Activated naive CD4-positive, alpha-beta T cell (primary cell): ENCODE data around the gene MEIOSIN.
A peak's percentile ranks its signal among the peaks of the same experiment; 100 is the strongest.
"Not testable (repeated sequence)": the region's sequence is repeated elsewhere in the genome, so short reads cannot be mapped to it uniquely, and the experiment has no call there.

ENCODE experiments used
- DNase-seq, 4 experiments: peaks; one replicate each; lab custom pipeline; 2025; lab: John Stamatoyannopoulos, UW

MEIOSIN gene

DNA sequence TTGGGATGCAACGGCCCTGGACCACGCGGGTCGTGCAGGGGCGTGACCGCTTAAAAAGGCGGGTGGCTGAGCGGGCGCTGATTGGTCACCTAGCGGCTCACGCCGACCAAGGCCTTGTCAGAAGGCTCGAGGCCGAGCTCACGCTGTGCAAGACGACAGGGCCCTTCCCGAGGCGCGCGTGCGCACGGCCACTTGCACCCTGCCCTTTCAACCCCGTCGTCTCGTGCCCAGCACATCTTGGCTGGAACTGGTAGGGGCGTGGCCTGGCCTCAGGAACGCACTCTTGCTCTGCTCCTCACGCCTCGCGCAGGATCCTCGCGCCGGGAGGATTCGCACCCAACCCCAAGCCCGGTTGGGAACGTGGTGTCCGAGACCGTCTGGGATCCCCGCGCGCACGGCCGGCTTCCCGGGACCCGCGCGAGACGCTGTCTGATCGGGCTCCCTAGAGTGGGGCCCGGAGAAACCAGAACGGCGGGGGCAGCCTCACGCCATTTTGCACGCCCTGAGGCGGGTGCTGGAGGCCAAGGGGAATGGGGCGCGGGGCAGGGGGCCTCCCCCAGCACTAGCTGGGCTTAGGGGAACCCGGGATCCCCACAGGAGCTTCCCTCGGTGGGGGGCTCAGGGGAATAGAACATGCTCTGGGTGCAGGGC lies at the start of gene MEIOSIN:
Gene MEIOSIN, plus strand, starts transcription at position 280 of the 651 bp plus-strand sequence. CDS start 1,938 bp downstream, outside the sequence.
- DNase-seq = no peak

DNA sequence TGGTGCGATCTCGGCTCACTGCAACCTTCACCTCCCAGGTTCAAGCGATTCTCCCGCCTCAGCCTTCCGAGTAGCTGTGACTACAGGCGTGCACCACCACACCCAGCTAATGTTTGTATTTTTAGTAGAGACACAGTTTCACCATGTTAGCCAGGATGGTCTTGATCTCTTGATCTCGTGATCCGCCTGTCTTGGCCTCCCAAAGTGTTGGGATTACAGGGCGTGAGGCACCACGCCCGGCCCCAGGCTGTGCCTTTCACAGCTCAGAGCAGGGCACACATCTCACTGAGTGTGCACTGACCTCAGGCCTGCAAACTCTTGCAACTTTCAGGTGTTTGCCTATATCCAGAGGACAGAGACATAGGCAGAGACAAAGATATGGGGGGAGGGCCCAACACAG lies 48.2 kb upstream of the MEIOSIN start:
- not testable (repeated sequence) for DNase-seq

DNA sequence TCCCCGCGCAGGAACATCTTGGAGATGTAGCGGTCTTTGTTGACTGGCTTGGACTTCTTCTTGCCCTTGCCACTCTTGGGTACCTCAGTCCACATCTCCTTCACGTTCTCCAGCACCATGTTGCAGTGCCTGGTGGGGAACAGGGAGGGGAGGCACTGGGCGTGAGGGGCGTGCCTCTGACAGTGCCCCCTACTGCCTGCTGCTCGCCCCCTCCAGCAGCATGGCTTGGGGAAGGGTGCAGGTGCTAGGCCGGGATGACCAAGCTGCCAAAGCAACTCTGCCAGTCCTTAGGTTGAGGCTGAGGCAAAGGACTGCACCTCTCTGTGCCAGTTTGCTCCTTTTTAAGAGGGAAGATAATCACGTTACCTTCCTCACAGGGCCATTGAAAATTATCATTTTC lies 45.6 kb upstream of the MEIOSIN start:
- DNase-seq = no peak

DNA sequence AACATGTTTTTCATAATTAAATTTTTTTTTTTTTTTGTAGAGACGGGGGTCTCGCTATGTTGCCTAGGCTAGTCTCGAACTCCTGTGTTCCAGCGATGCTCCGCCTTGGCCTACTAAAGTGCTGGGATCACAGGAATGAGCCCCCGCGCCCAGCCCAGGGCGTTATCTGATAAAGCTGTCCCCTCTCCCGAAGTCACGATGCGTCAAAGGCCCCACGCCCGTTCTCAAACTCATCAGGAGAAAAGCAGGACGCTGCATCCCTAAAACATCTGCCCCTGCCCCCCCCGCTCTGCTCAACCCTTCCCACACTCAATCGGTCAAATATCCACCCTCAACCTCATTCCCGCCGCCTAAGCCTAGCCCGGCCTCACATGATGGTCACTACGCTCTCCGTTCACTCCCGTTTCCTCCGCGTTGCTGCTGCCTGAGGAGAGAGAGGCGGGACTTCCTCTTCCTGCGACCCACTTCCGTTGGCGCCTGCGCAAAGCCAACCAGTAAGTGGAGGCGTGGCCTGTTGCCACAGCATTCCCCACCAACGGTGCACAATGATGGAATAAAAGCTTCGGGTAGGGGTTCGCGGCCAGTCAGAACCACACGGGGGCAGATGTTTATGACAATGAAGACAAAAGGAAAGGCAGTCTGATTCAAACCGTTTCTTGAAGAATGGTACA lies 41.6 kb upstream of the MEIOSIN start, which contains the start of gene SNRPD2:
Gene SNRPD2, minus strand, starts transcription at position 438 of the 671 bp plus-strand sequence. Its CDS starts 65 bp downstream, at position 373.
- DNase-seq = peak; percentile 89 to 93 (median 91)

GRCh38 chr19:45692187-45693105 lies 40.8 kb upstream of the MEIOSIN start, which contains the start of gene QPCTL:
QPCTL (plus strand) TSS chr19:45692666; CDS start chr19:45692704, 38 bp downstream.
- peak; percentile 93 to 98 (median 96) for DNase-seq

DNA sequence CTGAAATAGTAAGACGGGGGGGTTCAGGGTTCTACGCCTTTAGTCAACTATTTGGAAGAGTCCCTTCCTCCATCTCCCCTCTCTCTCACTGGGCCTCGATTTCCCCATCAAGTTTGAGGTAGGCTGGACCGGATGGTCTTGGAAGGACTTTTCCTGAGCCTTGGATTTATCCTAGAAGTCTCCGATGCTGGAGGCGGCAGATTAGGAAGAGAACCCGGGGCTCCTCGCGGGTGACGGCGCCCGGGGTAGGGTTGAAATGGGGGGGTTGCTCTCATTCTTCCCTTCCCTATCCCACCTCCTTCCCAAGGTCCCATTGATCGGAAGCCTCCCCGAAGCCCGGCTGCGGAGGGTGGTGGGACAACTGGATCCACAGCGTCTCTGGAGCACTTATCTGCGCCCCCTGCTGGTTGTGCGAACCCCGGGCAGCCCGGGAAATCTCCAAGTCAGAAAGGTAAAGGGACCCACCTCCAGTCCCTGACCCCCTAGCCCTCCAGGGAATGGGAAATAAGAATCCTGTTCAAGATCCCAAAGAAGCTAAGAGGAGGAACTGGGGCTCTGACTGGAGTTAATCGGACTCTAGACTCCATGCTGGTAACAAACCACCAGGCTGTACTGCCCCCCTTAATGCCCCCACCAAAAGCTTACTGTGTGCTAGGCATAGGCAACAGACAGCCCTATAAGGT lies 40.0 kb upstream of the MEIOSIN start:
- DNase-seq = peak; percentile 56 to 70 (median 63)

GRCh38 chr19:45701676-45702075 lies 31.6 kb upstream of the MEIOSIN start:
- no peak for DNase-seq

DNA sequence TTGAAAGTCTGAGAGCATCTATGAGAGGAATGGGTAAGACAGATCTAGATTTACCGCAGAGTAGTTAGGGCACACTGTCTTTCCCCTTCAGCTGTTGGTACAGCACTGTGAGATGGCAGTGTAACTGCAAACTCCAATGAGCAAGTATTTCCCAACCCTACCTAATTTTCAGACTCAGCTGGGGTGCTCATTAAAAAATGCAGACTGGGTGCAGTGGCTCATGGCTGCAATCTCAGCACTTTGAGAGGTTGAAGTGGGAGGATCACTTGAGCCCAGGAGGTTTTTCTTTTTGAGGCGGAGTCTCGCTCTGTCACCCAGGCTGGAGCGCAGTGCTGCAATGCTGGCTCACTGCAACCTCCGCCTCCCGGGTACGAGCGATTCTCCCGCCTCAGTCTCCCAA lies 28.1 kb upstream of the MEIOSIN start:
- no peak for DNase-seq

DNA sequence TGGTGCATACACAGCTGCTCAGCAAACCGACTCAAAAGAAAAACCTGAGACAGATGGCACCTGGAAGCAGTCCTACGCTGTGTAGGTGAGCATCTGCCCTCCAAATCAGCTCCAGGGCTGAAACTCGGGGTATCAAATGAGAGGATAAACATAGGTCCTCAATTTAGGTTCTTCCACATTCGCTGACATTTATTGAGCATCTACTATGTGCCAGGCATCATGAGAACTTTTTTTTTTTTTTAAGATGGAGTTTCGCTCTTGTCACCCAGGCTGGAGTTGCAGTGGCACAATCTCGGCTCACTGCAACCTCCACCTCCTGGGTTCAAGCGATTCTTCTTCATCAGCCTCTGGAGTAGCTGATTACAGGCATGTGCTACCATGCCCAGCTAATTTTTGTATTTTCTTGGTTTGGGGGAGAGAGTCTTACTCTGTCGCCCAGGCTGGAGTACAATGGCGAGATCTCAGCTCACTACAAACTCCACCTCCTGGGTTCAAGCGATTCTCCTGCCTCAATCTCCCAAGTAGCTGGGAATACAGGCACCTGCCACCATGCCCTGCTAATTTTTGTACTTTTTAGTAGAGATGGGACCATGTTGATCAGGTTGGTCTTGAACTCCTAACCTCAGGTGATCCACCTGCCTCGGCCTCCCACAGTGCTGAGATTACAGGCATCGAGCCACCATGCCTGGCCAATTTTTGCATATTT lies 27.4 kb upstream of the MEIOSIN start:
- no peak for DNase-seq

- DNase-seq = no peak
Measured at GRCh38 chr19:45710356-45711130, 22.7 kb upstream of the MEIOSIN start.

GRCh38 chr19:45711851-45712698 lies 21.2 kb upstream of the MEIOSIN start:
- no peak for DNase-seq

GRCh38 chr19:45712699-45713067 lies 20.6 kb upstream of the MEIOSIN start:
- DNase-seq = no peak

- no peak for DNase-seq
Measured at GRCh38 chr19:45713141-45713540, 20.1 kb upstream of the MEIOSIN start.

DNA sequence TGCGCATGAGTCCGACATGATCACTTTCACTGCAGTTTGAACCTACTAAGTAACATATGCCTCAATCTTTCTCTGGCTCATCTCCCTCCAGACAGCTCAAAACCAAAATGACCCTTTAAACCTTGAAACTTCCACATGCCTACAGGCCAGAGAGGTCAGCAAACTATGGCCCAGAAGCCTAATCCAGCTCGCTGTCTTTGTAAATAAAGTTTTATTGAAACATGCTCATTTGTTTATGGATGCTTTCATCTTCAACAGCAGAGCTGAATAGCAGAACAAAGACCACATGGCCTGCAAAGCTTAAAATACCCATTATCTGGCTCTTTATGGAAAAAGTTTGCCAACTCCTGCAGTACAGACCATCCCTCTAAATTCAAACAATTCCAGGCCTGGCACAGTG lies 18.1 kb upstream of the MEIOSIN start:
- no peak for DNase-seq

DNA sequence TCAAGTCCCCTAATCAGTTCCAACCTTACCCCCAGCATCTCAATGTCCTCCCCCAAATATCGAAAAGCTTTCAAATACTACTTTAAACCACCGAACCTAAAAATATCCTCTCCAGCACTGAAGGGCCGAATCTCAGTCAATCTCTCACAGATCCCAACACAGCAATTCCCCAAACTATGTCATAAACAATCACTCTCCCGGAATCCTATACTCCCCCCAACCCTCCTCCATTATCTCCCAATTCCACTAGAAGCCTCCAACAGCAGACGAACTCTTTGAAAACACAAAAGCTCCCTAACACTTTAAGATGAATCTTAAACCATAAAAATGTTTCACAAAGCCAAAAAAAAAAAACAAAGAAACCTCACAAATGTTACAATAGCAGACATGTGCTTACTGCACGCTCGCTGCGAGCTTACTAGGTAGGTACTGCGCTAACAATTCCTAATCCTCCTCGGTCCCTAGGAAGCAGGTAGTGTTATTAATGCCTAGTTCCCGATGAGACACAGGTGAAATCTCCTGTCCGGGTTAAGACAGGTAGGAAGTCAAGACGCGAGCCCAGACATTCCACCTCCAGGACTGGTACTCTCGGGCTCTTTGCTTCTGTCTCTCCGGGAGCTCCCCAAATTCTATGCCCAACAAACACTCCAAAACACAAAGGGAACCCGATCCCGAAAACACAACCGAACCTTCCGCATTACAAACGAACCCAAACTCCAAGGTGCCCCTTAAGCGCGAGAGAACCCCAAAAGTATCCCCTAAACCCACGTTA lies 16.7 kb upstream of the MEIOSIN start:
- DNase-seq = no peak

GRCh38 chr19:45717131-45717982 lies 15.9 kb upstream of the MEIOSIN start:
- DNase-seq = peak; percentile 79 to 96 (median 86)

- no peak for DNase-seq
Measured at GRCh38 chr19:45717983-45718650, 15.1 kb upstream of the MEIOSIN start.
